Loucy (cell line): ENCODE data around the gene MFAP2.

ENCODE experiments used
- H2AFZ ChIP-seq: fragments of 200-600 bp; sonication (generic); 2 replicates; pipeline ENCODE4 v1.6.0; 2016; ENCODE audit warnings: antibody characterized with exemption, mild to moderate bottlenecking, low read length, moderate library complexity
- H3F3A ChIP-seq: fragments of 200-600 bp; 2 replicates; pipeline ENCODE4 v1.6.0; 2016; ENCODE audit warnings: antibody characterized with exemption, low read depth, mild to moderate bottlenecking
- H3K27me3 ChIP-seq: fragments of 200-600 bp; sonication (generic); 2 replicates; pipeline ENCODE4 v1.6.1; 2014; ENCODE audit warnings: low read length, mild to moderate bottlenecking; ENCODE audit not compliant: insufficient read depth, poor library complexity, severe bottlenecking
- H3K36me3 ChIP-seq: fragments of 200-600 bp; sonication (generic); 2 replicates; pipeline ENCODE4 v1.6.1; 2016; ENCODE audit warnings: low read length; ENCODE audit not compliant: insufficient read depth
- H3K4me1 ChIP-seq: fragments of 200-600 bp; sonication (generic); 2 replicates; pipeline ENCODE4 v1.5.1; 2014; ENCODE audit warnings: low read length, mild to moderate bottlenecking; ENCODE audit not compliant: insufficient read depth, poor library complexity, severe bottlenecking
- H3K4me2 ChIP-seq: fragments of 200-600 bp; sonication (generic); 2 replicates; pipeline ENCODE4 v1.6.0; 2014; ENCODE audit warnings: antibody characterized with exemption, low read length, low read depth, mild to moderate bottlenecking; ENCODE audit not compliant: poor library complexity, severe bottlenecking
- H3K4me3 ChIP-seq: fragments of 200-600 bp; sonication (generic); 2 replicates; pipeline ENCODE4 v1.5.1; 2014; ENCODE audit warnings: low read length, mild to moderate bottlenecking, mixed read lengths; ENCODE audit not compliant: poor library complexity, severe bottlenecking
- H3K79me2 ChIP-seq: fragments of 200-600 bp; sonication (generic); 2 replicates; pipeline ENCODE4 v1.6.1; 2014; ENCODE audit warnings: low read length; ENCODE audit not compliant: insufficient read depth
- H3K9ac ChIP-seq: fragments of 200-600 bp; sonication (generic); 2 replicates; pipeline ENCODE4 v1.6.0; 2014; ENCODE audit warnings: mild to moderate bottlenecking, low read depth, low read length, moderate library complexity; ENCODE audit not compliant: poor library complexity, severe bottlenecking
- H3K9me2 ChIP-seq: fragments of 200-600 bp; sonication (generic); replicated peaks from 2 replicates; pipeline ENCODE4 v1.6.1; 2016; ENCODE audit warnings: low read depth, low read length, mixed read lengths
- H3K9me3 ChIP-seq: fragments of 200-600 bp; sonication (generic); 2 replicates; pipeline ENCODE4 v1.6.1; 2014; ENCODE audit warnings: mild to moderate bottlenecking, antibody characterized with exemption, low read length, low read depth; ENCODE audit not compliant: insufficient read depth
- H4K20me1 ChIP-seq: fragments of 200-600 bp; sonication (generic); 2 replicates; pipeline ENCODE4 v1.6.0; 2014; ENCODE audit warnings: antibody characterized with exemption, low read length, mild to moderate bottlenecking; ENCODE audit not compliant: insufficient read depth, poor library complexity, severe bottlenecking
- CTCF ChIP-seq: fragments of 200-600 bp; sonication (generic); conservative IDR thresholded peaks from 2 replicates; pipeline ENCODE4 v1.5.1; 2014; ENCODE audit warnings: mild to moderate bottlenecking, antibody characterized with exemption, low read length
- EZH2phosphoT487 ChIP-seq: fragments of 200-600 bp; IDR thresholded peaks from 2 replicates; pipeline ENCODE4 v1.6.1; 2018; ENCODE audit warnings: antibody characterized with exemption, mild to moderate bottlenecking, moderate library complexity, borderline replicate concordance

The MFAP2 gene

GRCh38 chr1:16970132-16970910 is 10.1 kb downstream of the MFAP2 start:
- H4K20me1 ChIP-seq = no peaks in the 10 kb centered on the region
- H3K36me3 ChIP-seq = no peaks in the 10 kb centered on the region
- no peaks in the 10 kb centered on the region for H3F3A ChIP-seq
- no peaks in the 10 kb centered on the region for H3K4me1 ChIP-seq
- TF ChIP-seq CTCF (no peak), EZH2phosphoT487 (no peak)
- no peak overlapping the region for H3K9ac ChIP-seq
- H3K9me3 ChIP-seq = no peaks in the 10 kb centered on the region
- H3K4me2 ChIP-seq = no peak overlapping the region
- no peaks in the 10 kb centered on the region for H3K79me2 ChIP-seq
- H3K9me2 ChIP-seq = no peaks in the 10 kb centered on the region
- no peak overlapping the region for H2AFZ ChIP-seq
- H3K4me3 ChIP-seq = no peak overlapping the region
- no peaks in the 10 kb centered on the region for H3K27me3 ChIP-seq

GRCh38 chr1:16969651-16970050 is 10.8 kb downstream of the MFAP2 start:
- no peaks in the 10 kb centered on the region for H3K79me2 ChIP-seq
- TF ChIP-seq EZH2phosphoT487 (no peak), CTCF (no peak)
- H2AFZ ChIP-seq = no peak overlapping the region
- no peak overlapping the region for H3K9ac ChIP-seq
- no peaks in the 10 kb centered on the region for H3K36me3 ChIP-seq
- no peaks in the 10 kb centered on the region for H3F3A ChIP-seq
- no peaks in the 10 kb centered on the region for H4K20me1 ChIP-seq
- H3K9me2 ChIP-seq = no peaks in the 10 kb centered on the region
- no peaks in the 10 kb centered on the region for H3K27me3 ChIP-seq
- no peak overlapping the region for H3K4me2 ChIP-seq
- no peaks in the 10 kb centered on the region for H3K4me1 ChIP-seq
- no peak overlapping the region for H3K4me3 ChIP-seq
- H3K9me3 ChIP-seq = no peaks in the 10 kb centered on the region

GRCh38 chr1:16969057-16969611 is 11.3 kb downstream of the MFAP2 start:
- H3K4me1 ChIP-seq = no peaks in the 10 kb centered on the region
- H3K36me3 ChIP-seq = no peaks in the 10 kb centered on the region
- no peak overlapping the region for H3K4me3 ChIP-seq
- no peak overlapping the region for H3K9ac ChIP-seq
- no peaks in the 10 kb centered on the region for H3F3A ChIP-seq
- no peak overlapping the region for H3K4me2 ChIP-seq
- TF ChIP-seq EZH2phosphoT487 = no peak
- TF ChIP-seq CTCF = no peak
- no peak overlapping the region for H2AFZ ChIP-seq
- no peaks in the 10 kb centered on the region for H3K27me3 ChIP-seq
- no peaks in the 10 kb centered on the region for H3K9me2 ChIP-seq
- H3K9me3 ChIP-seq = no peaks in the 10 kb centered on the region
- no peaks in the 10 kb centered on the region for H3K79me2 ChIP-seq
- no peaks in the 10 kb centered on the region for H4K20me1 ChIP-seq
